ENCODE measurements around the gene CREB3L4. TPM values are rescaled to one million over a fixed set of nuclear protein-coding genes. Genes with fewer than 3 reads are reported as not detected.
"Not testable (repeated sequence)": the region's sequence is repeated elsewhere in the genome, so short reads cannot be mapped to it uniquely, and the experiment has no call there.

The CREB3L4 gene
- polyA plus RNA-seq, 1 experiment, result 8.7 TPM

DNA sequence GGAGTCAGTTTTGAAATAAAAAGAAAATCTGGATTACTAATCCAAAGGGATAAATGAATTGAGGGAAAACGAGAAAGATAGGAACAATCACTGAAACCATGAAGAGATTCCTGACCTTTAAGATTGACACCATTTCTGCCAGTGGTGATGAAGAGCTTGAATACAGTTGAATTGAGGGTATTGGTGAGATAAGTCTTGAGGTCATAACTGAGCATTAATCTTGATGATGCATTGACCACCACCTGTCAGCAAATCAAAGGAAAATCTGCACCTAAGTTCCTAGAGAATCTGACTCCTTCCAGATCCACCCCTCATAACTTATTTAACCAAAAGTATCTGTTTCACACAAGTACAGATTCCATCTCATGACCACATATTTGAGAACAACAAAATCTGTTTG lies 44.4 kb downstream of the CREB3L4 start:
- TF ChIP-seq, protein P1, sequence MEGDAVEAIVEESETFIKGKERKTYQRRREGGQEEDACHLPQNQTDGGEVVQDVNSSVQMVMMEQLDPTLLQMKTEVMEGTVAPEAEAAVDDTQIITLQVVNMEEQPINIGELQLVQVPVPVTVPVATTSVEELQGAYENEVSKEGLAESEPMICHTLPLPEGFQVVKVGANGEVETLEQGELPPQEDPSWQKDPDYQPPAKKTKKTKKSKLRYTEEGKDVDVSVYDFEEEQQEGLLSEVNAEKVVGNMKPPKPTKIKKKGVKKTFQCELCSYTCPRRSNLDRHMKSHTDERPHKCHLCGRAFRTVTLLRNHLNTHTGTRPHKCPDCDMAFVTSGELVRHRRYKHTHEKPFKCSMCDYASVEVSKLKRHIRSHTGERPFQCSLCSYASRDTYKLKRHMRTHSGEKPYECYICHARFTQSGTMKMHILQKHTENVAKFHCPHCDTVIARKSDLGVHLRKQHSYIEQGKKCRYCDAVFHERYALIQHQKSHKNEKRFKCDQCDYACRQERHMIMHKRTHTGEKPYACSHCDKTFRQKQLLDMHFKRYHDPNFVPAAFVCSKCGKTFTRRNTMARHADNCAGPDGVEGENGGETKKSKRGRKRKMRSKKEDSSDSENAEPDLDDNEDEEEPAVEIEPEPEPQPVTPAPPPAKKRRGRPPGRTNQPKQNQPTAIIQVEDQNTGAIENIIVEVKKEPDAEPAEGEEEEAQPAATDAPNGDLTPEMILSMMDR (IDR thresholded peaks at IDR 0.05; ENCODE audit: insufficient read depth, low read depth, low read length), result no peak
- no peak for DNase-seq (ENCODE audit: low read depth)
- H3K36me3 ChIP-seq (ENCODE audit: control insufficient read depth, insufficient read depth, low read length), result no peaks in the 10 kb centered on the region
- ChIA-PET POLR2A (no interaction called here), CTCF (no interaction called here)
- H3K27me3 ChIP-seq (ENCODE audit: control insufficient read depth, insufficient read depth, low read length), result no peaks in the 10 kb centered on the region
- no peak overlapping the region for H3K4me3 ChIP-seq (ENCODE audit: low read depth, low read length)

DNA sequence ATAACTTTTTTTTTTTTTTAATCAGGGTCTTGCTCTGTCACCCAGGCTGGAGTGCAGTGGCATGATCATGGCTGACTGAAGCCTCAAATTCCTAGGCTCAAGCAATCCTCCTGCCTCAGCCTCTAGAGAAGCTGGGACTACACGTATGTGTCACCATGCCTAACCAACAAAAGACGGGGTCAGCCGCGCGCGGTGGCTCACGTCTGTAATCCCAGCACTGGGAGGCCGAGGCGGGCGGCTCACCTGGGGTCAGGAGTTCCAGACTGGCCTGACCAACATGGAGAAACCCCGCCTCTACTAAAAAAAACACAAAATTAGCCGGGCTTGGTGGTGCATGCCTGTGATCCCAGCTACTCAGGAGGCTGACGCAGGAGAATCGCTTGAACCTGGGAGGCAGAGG lies 44.8 kb downstream of the CREB3L4 start:
- DNase-seq (ENCODE audit: low read depth); H3K4me3 ChIP-seq (ENCODE audit: low read depth, low read length); H3K36me3 ChIP-seq (ENCODE audit: control insufficient read depth, insufficient read depth, low read length); CTCF ChIA-PET; H3K27me3 ChIP-seq (ENCODE audit: control insufficient read depth, insufficient read depth, low read length); POLR2A ChIA-PET: not testable (repeated sequence)

DNA sequence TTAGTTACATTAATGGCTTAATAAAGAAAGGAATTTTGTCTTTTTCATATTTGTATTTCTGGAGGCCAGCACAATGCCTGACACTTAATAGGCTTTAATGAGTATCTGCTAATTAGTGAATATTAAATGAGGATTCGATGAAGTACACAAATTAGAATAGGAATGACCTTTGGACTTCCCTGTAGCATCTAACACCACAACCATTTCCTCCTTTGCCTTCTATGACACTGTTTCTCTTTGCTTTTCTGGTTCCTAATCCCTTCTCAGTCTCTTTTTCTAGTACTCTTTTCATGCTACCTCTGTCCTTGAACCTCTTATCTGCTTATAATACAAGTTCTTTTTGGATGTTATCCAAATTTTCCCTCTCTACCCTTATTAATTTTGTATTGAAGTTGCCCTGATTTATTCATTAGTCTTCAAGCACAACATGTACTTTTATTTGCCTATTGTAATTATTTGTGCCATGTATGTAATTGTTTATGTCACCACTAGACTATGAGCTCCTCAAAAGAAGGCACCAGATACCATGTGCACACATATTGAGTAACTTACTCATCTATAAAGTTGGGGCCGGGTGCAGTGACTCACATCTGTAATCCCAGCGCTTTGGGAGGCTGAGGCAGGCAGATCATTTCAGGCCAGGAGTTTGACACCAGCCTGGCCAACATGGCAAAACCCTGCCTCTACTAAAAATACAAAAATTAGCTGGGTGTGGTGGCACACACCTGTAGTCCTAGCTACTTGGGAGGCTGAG lies 46.6 kb downstream of the CREB3L4 start:
- TF ChIP-seq, protein P1 (IDR thresholded peaks at IDR 0.05; ENCODE audit: insufficient read depth, low read depth, low read length), result no peak
- ChIA-PET POLR2A (no interaction called here), CTCF (no interaction called here)
- H3K27me3 ChIP-seq (ENCODE audit: control insufficient read depth, insufficient read depth, low read length), result no peaks in the 10 kb centered on the region
- no peaks in the 10 kb centered on the region for H3K36me3 ChIP-seq (ENCODE audit: control insufficient read depth, insufficient read depth, low read length)
- DNase-seq (ENCODE audit: low read depth), result peak; percentile 11
- H3K4me3 ChIP-seq (ENCODE audit: low read depth, low read length), result no peak overlapping the region

DNA sequence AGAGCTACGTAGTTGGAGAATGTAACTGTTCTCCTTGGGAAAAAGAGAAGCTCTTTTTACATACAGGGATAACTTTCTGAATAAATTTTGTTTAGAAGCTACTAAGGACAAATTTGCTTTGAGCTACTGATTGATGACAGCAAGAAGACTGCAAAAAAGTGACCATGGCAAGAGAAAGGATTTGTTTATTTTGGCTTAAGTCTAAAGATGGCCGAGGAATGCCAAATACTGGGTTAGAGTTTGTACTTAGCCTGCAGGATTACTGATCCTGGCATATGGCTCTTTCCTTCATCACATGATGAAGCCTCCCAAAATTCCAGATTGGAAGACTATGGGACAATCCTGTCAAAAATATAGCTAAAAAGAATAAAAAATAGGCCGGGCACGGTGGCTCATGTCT lies 51.6 kb downstream of the CREB3L4 start:
- Histone ChIP-seq H3K4me3 (ENCODE audit: low read depth, low read length) (no peak overlapping the region), H3K36me3 (ENCODE audit: control insufficient read depth, insufficient read depth, low read length) (no peaks in the 10 kb centered on the region), H3K27me3 (ENCODE audit: control insufficient read depth, insufficient read depth, low read length) (no peaks in the 10 kb centered on the region)
- TF ChIP-seq, protein P1 (IDR thresholded peaks at IDR 0.05; ENCODE audit: insufficient read depth, low read depth, low read length), result no peak
- no peak for DNase-seq (ENCODE audit: low read depth)
- ChIA-PET CTCF (interaction anchor here (0.5 kb wide), 1 partner anchor 390 kb away, joined by 3 read pairs; no protein-coding TSS in a partner anchor), POLR2A (no interaction called here)

DNA sequence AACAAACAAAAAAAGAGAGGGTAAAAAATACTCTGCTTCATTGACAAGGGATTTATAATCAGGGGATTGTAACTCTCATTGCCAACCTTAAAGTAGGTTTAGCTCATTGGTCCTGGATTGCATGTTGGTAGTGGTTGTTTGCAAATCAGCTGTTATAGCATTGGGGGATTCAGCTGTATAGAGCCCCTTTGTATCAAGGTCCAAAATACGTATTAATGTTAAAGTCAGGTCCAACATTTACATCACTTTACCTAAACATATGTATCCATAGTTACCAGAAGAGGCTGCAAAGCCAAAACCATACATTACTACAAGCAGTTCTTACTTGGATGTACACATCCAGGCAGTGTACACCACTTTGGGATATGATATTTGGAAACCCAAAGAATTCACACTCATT lies 52.2 kb downstream of the CREB3L4 start:
- no peaks in the 10 kb centered on the region for H3K27me3 ChIP-seq (ENCODE audit: control insufficient read depth, insufficient read depth, low read length)
- ChIA-PET CTCF (interaction anchor here (0.5 kb wide), 2 partner anchors 25 to 391 kb away, joined by 3 read pairs; no protein-coding TSS in a partner anchor), POLR2A (no interaction called here)
- H3K36me3 ChIP-seq (ENCODE audit: control insufficient read depth, insufficient read depth, low read length), result no peaks in the 10 kb centered on the region
- H3K4me3 ChIP-seq (ENCODE audit: low read depth, low read length), result no peak overlapping the region
- no peak for DNase-seq (ENCODE audit: low read depth)
- TF ChIP-seq, protein P1 (IDR thresholded peaks at IDR 0.05; ENCODE audit: insufficient read depth, low read depth, low read length), result no peak

Small RNA genes lying within 50 kb of the gene (small RNA-seq; reads per million reads assigned to genes)
- gene MIR6737 (ENCODE audit: insufficient read length, low read depth, low replicate concordance), result not detected

Other genes with a start within 250 kb of the CREB3L4 start
- gene INTS3, start 239.9 kb upstream of the CREB3L4 start, polyA plus RNA-seq (2011; rRNA removed), result 38.8 and 52.8 TPM in 2 replicates
- gene SLC27A3, start 192.5 kb upstream of the CREB3L4 start, polyA plus RNA-seq (2011; rRNA removed), result 18.2 and 25.4 TPM in 2 replicates
- 3.6 and 4.4 TPM in 2 replicates for gene GATAD2B, start 44.9 kb upstream of the CREB3L4 start, polyA plus RNA-seq (2011; rRNA removed)
- 10.1 and 17.6 TPM in 2 replicates for gene DENND4B, start 21.2 kb upstream of the CREB3L4 start, polyA plus RNA-seq (2011; rRNA removed)
- 17.7 and 25.2 TPM in 2 replicates for gene CRTC2, start 9.3 kb upstream of the CREB3L4 start, polyA plus RNA-seq (2011; rRNA removed)
- 97.6 and 121 TPM in 2 replicates for gene SLC39A1, start 4.4 kb upstream of the CREB3L4 start, polyA plus RNA-seq (2011; rRNA removed)
- 189 and 227 TPM in 2 replicates for gene JTB, start 9.8 kb downstream of the CREB3L4 start, polyA plus RNA-seq (2011; rRNA removed)
- gene RAB13, start 18.4 kb downstream of the CREB3L4 start, polyA plus RNA-seq (2011; rRNA removed), result 69.5 and 92.8 TPM in 2 replicates
- 8,584 and 9,070 TPM in 2 replicates for gene RPS27, start 22.9 kb downstream of the CREB3L4 start, polyA plus RNA-seq (2011; rRNA removed)
- gene NUP210L, start 187.2 kb downstream of the CREB3L4 start, polyA plus RNA-seq (2011; rRNA removed), result not detected in 2 replicates
- gene TPM3, start 224.2 kb downstream of the CREB3L4 start, polyA plus RNA-seq (2011; rRNA removed), result 275 and 376 TPM in 2 replicates
- not detected in 2 replicates for gene CFAP141, start 238.4 kb downstream of the CREB3L4 start, polyA plus RNA-seq (2011; rRNA removed)